ENCODE data around the gene COLQ.

- TF ChIP-seq POLR2A (IDR thresholded peaks at IDR 0.05) (no peak), CTCF (IDR thresholded peaks at IDR 0.05) (no peak), POLR2AphosphoS5 (IDR thresholded peaks at IDR 0.05) (no peak), EP300 (IDR thresholded peaks at IDR 0.05) (no peak)
These were observed 28.3 kb upstream of the COLQ start for GRCh38 chr3:15549846-15550245.
